Right atrium auricular region (tissue), 2 donors: Measurements from ENCODE around the gene CTCFL. TPM values are rescaled to one million over a fixed set of nuclear protein-coding genes. Genes with fewer than 3 reads are reported as not detected.

Experiments
- DNase-seq: peaks from one replicate; pipeline ENCODE4 v3.0.0-alpha.2; 2019; ENCODE audit warnings: low spot score
- H3K27ac ChIP-seq, 2 donors: fragments of 200-600 bp; sonication (generic); 1 replicate in 1 of 2; 2 replicates in 1 of 2; pipeline ENCODE4 v1.5.1; 2016 to 2019
- H3K27me3 ChIP-seq, 2 donors: fragments of 200-600 bp; sonication (generic); one replicate each; pipeline versions ENCODE4 v1.5.1 to v1.6.0; 2017 to 2019
- H3K36me3 ChIP-seq: fragments of 200-600 bp; sonication (generic); one replicate; pipeline ENCODE4 v1.5.1; 2016
- H3K4me1 ChIP-seq, 2 donors: fragments of 200-600 bp; sonication (generic); one replicate each; pipeline versions ENCODE4 v1.5.1 to v1.6.0; 2017 to 2019
- H3K4me3 ChIP-seq, 2 donors: fragments of 200-600 bp; sonication (generic); 1 replicate in 1 of 2; 2 replicates in 1 of 2; pipeline ENCODE4 v1.5.1; 2017 to 2019; ENCODE audit warnings: mild to moderate bottlenecking in 1 of 2, moderate library complexity in 1 of 2
- H3K9me3 ChIP-seq, 2 donors: fragments of 200-600 bp; sonication (generic); one replicate each; pipeline ENCODE4 v1.5.1; 2019
- CTCF ChIP-seq, 2 donors: fragments of 200-600 bp; sonication (generic); IDR thresholded peaks; one replicate each; pipeline ENCODE4 v1.5.1; 2019; ENCODE audit warnings: antibody characterized with exemption in 2 of 2
- total RNA-seq, 2 donors: library from RNA; depleted of rRNA; stranded (reverse); fragments of >200 nt; gene quantifications; one replicate each; pipeline ENCODE4 v1.1.0, GENCODE V29; 2016

CTCFL gene
- total RNA-seq, 2 donors from 2014 or later = not detected

- peaks cover 0 to 9% of the 10 kb centered on the region in 2 donors for H3K9me3 ChIP-seq
- H3K4me1 ChIP-seq = no peaks in the 10 kb centered on the region
- H3K4me3 ChIP-seq = no peak overlapping the region
- DNase-seq = no peak
- no peak overlapping the region for H3K27ac ChIP-seq
- H3K36me3 ChIP-seq = no peaks in the 10 kb centered on the region
- no peaks in the 10 kb centered on the region for H3K27me3 ChIP-seq
- TF ChIP-seq CTCF (IDR thresholded peaks at IDR 0.05) = no peak
These were observed 16.1 kb upstream of the CTCFL start for GRCh38 chr20:57540890-57541580.

GRCh38 chr20:57539889-57540288 lies 14.9 kb upstream of the CTCFL start:
- Histone ChIP-seq H3K27ac (no peak overlapping the region), H3K4me1 (no peaks in the 10 kb centered on the region), H3K9me3 (peaks cover 0 to 13% of the 10 kb centered on the region in 2 donors), H3K4me3 (no peak overlapping the region), H3K27me3 (no peaks in the 10 kb centered on the region), H3K36me3 (no peaks in the 10 kb centered on the region)
- TF ChIP-seq CTCF (IDR thresholded peaks at IDR 0.05) = no peak
- no peak for DNase-seq

DNA sequence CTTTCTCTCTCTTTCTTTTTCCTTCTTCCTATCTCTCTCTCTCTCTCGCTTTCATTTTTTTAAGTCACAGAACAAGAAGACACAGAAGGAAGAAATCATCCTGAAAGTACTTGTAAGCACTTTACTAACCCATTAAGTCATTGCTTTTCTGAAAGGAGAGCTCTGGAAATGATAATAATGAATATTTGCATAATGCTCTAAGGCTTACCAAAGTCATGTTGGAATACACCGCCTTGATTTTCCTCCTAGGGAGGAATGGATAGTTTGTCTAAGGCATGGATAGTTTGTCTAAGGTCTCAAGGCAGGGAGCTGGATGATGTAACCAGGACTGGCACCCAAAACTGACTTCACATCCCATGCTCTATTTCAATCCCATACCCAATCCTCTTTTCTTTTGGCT lies 12.9 kb upstream of the CTCFL start:
- H3K4me3 ChIP-seq = no peak overlapping the region

GRCh38 chr20:57536771-57537724 lies 12.1 kb upstream of the CTCFL start:
- H3K27ac ChIP-seq = no peak overlapping the region
- no peaks in the 10 kb centered on the region for H3K27me3 ChIP-seq
- no peak for TF ChIP-seq CTCF (IDR thresholded peaks at IDR 0.05)
- peaks cover 0 to 20% of the 10 kb centered on the region in 2 donors for H3K9me3 ChIP-seq
- no peaks in the 10 kb centered on the region for H3K4me1 ChIP-seq
- DNase-seq = no peak
- no peaks in the 10 kb centered on the region for H3K36me3 ChIP-seq
- no peak overlapping the region for H3K4me3 ChIP-seq

More for the DNA sequence above, 12.9 kb upstream of the CTCFL start:
- peaks cover 0 to 18% of the 10 kb centered on the region in 2 donors for H3K9me3 ChIP-seq
- H3K36me3 ChIP-seq = no peaks in the 10 kb centered on the region
- no peak overlapping the region for H3K27ac ChIP-seq
- TF ChIP-seq CTCF (IDR thresholded peaks at IDR 0.05) = no peak
- H3K4me1 ChIP-seq = no peaks in the 10 kb centered on the region
- no peak for DNase-seq
- H3K27me3 ChIP-seq = no peaks in the 10 kb centered on the region

- Histone ChIP-seq H3K27ac (no peak overlapping the region), H3K4me3 (no peak overlapping the region), H3K9me3 (peaks cover 0 to 20% of the 10 kb centered on the region in 2 donors), H3K4me1 (no peaks in the 10 kb centered on the region), H3K36me3 (no peaks in the 10 kb centered on the region), H3K27me3 (no peaks in the 10 kb centered on the region)
- no peak for TF ChIP-seq CTCF (IDR thresholded peaks at IDR 0.05)
- DNase-seq = no peak
These were observed 11.3 kb upstream of the CTCFL start for GRCh38 chr20:57536120-57536708.
